ENCODE measurements around the gene IQCF6. TPM values are rescaled to one million over a fixed set of nuclear protein-coding genes. Genes with fewer than 3 reads are reported as not detected.

The IQCF6 gene
- polyA plus RNA-seq, 1 of the 3 experiments (the other 2 are of a cell fraction) = not detected

- 5% methylated on average over 3 of the region's 3 CpGs for WGBS (ENCODE audit: low lambda C conversion rate)
- H3K36me3 ChIP-seq (replicated peaks in 1 of 2; ENCODE audit: control insufficient read depth in 1 of 2, insufficient read depth in 2 of 2, low read length in 1 of 2) = no peaks in the 10 kb centered on the region
- no peaks in the 10 kb centered on the region; the same call in 1 of the 2 replicates for H3K27me3 ChIP-seq (ENCODE audit: insufficient read depth)
- no peaks in the 10 kb centered on the region for H3F3A ChIP-seq (replicated peaks; ENCODE audit: insufficient read depth)
- H3K4me3 ChIP-seq (ENCODE audit: low read depth in 2 of 2, low read length in 1 of 2) = no peak overlapping the region; a peak in 1 of 4 replicates
- no peaks in the 10 kb centered on the region for H4K20me1 ChIP-seq (ENCODE audit: insufficient read depth)
- no peaks in the 10 kb centered on the region for H3K9me2 ChIP-seq
- no peak overlapping the region for H2AFZ ChIP-seq (ENCODE audit: low read depth)
- CTCF ChIA-PET = interaction anchor here (0.6 to 10.1 kb wide), 30 partner anchors 8 to 299 kb away, joined by 3 to 138 read pairs (median 4); partner anchors contain the start of genes GRM2 and IQCF6
- TF ChIP-seq TAF1 (IDR thresholded peaks at IDR 0.05; ENCODE audit: borderline replicate concordance, low read depth, low read length) (no peak), CTCF (IDR thresholded peaks at IDR 0.05) (peak; percentile 88), EP300 (IDR thresholded peaks at IDR 0.05; ENCODE audit: borderline replicate concordance in 1 of 2, low read depth in 1 of 2, low read length in 1 of 2) (no peak), SMC3 (IDR thresholded peaks at IDR 0.05; ENCODE audit: low read depth, low read length) (peak; percentile 28; the same call in 1 of the 2 replicates), MEF2A (IDR thresholded peaks at IDR 0.05; ENCODE audit: borderline replicate concordance, low read depth) (no peak), GATA2 (CRISPR knock-in tag; IDR thresholded peaks at IDR 0.05) (no peak), RCOR1 (IDR thresholded peaks at IDR 0.05; ENCODE audit: low read length) (0 out of 2 replicates have a peak, but pooled peaks have one; percentile 18), RAD21 (IDR thresholded peaks at IDR 0.05; ENCODE audit: low read length) (peak; percentile 82), POLR2AphosphoS5 (IDR thresholded peaks at IDR 0.05; ENCODE audit: low read depth, low read length) (no peak), NFIC (IDR thresholded peaks at IDR 0.05; ENCODE audit: borderline replicate concordance) (no peak)
- TF ChIP-seq, protein P1, sequence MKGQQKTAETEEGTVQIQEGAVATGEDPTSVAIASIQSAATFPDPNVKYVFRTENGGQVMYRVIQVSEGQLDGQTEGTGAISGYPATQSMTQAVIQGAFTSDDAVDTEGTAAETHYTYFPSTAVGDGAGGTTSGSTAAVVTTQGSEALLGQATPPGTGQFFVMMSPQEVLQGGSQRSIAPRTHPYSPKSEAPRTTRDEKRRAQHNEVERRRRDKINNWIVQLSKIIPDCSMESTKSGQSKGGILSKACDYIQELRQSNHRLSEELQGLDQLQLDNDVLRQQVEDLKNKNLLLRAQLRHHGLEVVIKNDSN (IDR thresholded peaks at IDR 0.05; ENCODE audit: borderline replicate concordance, low read depth) = no peak
- no peaks in the 10 kb centered on the region for H3K9me3 ChIP-seq
- POLR2A ChIA-PET = no interaction called here
- no peak overlapping the region for H3K9ac ChIP-seq
- peaks cover 0 to 17% of the 10 kb centered on the region in 2 experiments; a peak in 2 of 4 replicates for H3K4me1 ChIP-seq (ENCODE audit: control insufficient read depth in 1 of 2, insufficient read depth in 2 of 2, low read depth in 1 of 2, low read length in 1 of 2)
- no peak overlapping the region for H3K27ac ChIP-seq (ENCODE audit: low read depth in 2 of 2, low read length in 1 of 2)
- H3K4me2 ChIP-seq = no peak overlapping the region
- no peaks in the 10 kb centered on the region for H3K79me2 ChIP-seq (ENCODE audit: insufficient read depth)
- DNase-seq = peak; percentile 61
These were observed 21.1 kb upstream of the IQCF6 start for GRCh38 chr3:51799879-51800749.

GRCh38 chr3:51798411-51798963 lies 19.4 kb upstream of the IQCF6 start:
- no peak overlapping the region for H3K27ac ChIP-seq (ENCODE audit: low read depth in 2 of 2, low read length in 1 of 2)
- no peaks in the 10 kb centered on the region for H3K36me3 ChIP-seq (replicated peaks in 1 of 2; ENCODE audit: control insufficient read depth in 1 of 2, insufficient read depth in 2 of 2, low read length in 1 of 2)
- H3K27me3 ChIP-seq (ENCODE audit: insufficient read depth) = no peaks in the 10 kb centered on the region; the same call in 1 of the 2 replicates
- no peaks in the 10 kb centered on the region for H3F3A ChIP-seq (replicated peaks; ENCODE audit: insufficient read depth)
- H3K4me2 ChIP-seq = no peak overlapping the region
- ChIA-PET POLR2A (no interaction called here), CTCF (interaction anchor here (1.0 to 10.1 kb wide), 10 partner anchors 12 to 398 kb away, joined by 3 to 138 read pairs (median 6); partner anchors contain the start of genes IQCF6, PARP3 and RRP9)
- 79% methylated on average over 3 of the region's 3 CpGs for WGBS (ENCODE audit: low lambda C conversion rate)
- no peaks in the 10 kb centered on the region for H3K79me2 ChIP-seq (ENCODE audit: insufficient read depth)
- no peak for TF ChIP-seq FOXM1 (IDR thresholded peaks at IDR 0.05; ENCODE audit: low read depth)
- TF ChIP-seq, protein P1 (IDR thresholded peaks at IDR 0.05; ENCODE audit: borderline replicate concordance, low read depth) = 0 out of 2 replicates have a peak, but pooled peaks have one; percentile 12
- no peaks in the 10 kb centered on the region for H3K9me2 ChIP-seq
- no peak overlapping the region for H3K9ac ChIP-seq
- H3K9me3 ChIP-seq = no peaks in the 10 kb centered on the region
- H2AFZ ChIP-seq (ENCODE audit: low read depth) = no peak overlapping the region
- H3K4me1 ChIP-seq (ENCODE audit: control insufficient read depth in 1 of 2, insufficient read depth in 2 of 2, low read depth in 1 of 2, low read length in 1 of 2) = peaks cover 0 to 17% of the 10 kb centered on the region in 2 experiments; a peak in 2 of 4 replicates
- no peak overlapping the region for H3K4me3 ChIP-seq (ENCODE audit: low read depth in 2 of 2, low read length in 1 of 2)
- DNase-seq = no peak
- H4K20me1 ChIP-seq (ENCODE audit: insufficient read depth) = no peaks in the 10 kb centered on the region
